ENCODE results near the gene BANK1.

BANK1 gene

DNA sequence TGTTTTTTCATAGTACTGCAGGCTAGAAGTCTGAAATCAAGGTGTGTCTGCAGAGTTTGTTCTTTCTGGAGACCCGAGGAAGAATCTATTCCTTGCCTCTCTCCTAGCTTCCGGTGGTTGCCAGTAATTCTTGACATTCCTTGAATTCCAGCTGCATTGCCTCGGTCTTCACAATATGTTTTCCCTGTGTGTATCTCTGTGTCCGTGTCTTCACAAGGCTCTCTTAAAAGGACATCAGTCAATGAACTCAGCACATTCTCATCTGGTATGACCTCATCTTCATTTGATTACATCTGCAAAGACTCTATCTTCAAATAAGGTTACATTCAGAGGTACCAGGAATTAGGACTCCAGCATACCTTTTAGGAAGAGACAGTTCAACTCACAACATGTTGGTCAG lies 163.4 kb downstream of the BANK1 start:
- Histone ChIP-seq H4K20me1 (ENCODE audit: insufficient read depth, low read length) (no peaks in the 10 kb centered on the region), H3K9me2 (ENCODE audit: low read depth, low read length) (no peaks in the 10 kb centered on the region), H3K27ac (ENCODE audit: low read depth, low read length, poor library complexity, severe bottlenecking) (peak overlapping the region; percentile 61), H3K4me1 (ENCODE audit: insufficient read depth, low read length, severe bottlenecking) (peaks cover 26% of the 10 kb centered on the region), H3K9ac (ENCODE audit: low read length) (no peak overlapping the region), H3K79me2 (ENCODE audit: insufficient read depth, low read length) (no peaks in the 10 kb centered on the region), H3K4me2 (ENCODE audit: low read length) (no peak overlapping the region; the same call in 1 of the 2 replicates), H3K9me3 (ENCODE audit: low read length) (no peaks in the 10 kb centered on the region), H3K36me3 (ENCODE audit: insufficient read depth, low read length) (no peaks in the 10 kb centered on the region), H3K27me3 (ENCODE audit: insufficient read depth, low read length) (no peaks in the 10 kb centered on the region), H3F3A (ENCODE audit: insufficient read depth, low read length) (no peaks in the 10 kb centered on the region), H2AFZ (ENCODE audit: low read length) (no peak overlapping the region), H3K4me3 (ENCODE audit: low read depth, low read length, poor library complexity, severe bottlenecking) (no peak overlapping the region)
- TF ChIP-seq CTCF (IDR thresholded peaks at IDR 0.05; ENCODE audit: low read length) (no peak), EZH2 (IDR thresholded peaks at IDR 0.05; ENCODE audit: borderline replicate concordance, low read length) (no peak)

DNA sequence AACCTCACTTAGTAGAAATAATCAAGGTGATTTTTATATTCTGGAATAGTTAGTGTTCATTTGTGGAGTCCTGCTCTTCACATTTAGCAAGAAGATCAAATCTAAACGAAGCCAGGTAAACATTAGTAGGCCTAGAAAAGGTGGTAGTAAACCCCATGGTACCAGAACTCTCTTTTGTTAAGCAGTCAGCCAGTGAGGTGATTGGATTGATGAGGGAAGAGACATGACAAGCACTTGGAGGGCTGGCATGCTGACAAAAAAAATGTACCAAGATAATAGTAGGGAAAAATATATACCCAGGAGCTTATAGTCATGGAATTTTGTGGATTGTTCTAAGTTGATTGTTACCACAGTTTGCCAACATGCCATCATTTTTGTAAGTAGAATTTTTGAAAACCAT lies 163.8 kb downstream of the BANK1 start:
- Histone ChIP-seq H3K4me3 (ENCODE audit: low read depth, low read length, poor library complexity, severe bottlenecking) (no peak overlapping the region), H3K36me3 (ENCODE audit: insufficient read depth, low read length) (no peaks in the 10 kb centered on the region), H2AFZ (ENCODE audit: low read length) (no peak overlapping the region), H3K4me1 (ENCODE audit: insufficient read depth, low read length, severe bottlenecking) (peaks cover 26% of the 10 kb centered on the region), H3K9ac (ENCODE audit: low read length) (peak overlapping the region; percentile 2; the same call in 1 of the 2 replicates), H3F3A (ENCODE audit: insufficient read depth, low read length) (no peaks in the 10 kb centered on the region), H3K4me2 (ENCODE audit: low read length) (peak overlapping the region; percentile 42; the same call in 1 of the 2 replicates), H4K20me1 (ENCODE audit: insufficient read depth, low read length) (no peaks in the 10 kb centered on the region), H3K9me3 (ENCODE audit: low read length) (no peaks in the 10 kb centered on the region), H3K27ac (ENCODE audit: low read depth, low read length, poor library complexity, severe bottlenecking) (peak overlapping the region; percentile 61), H3K9me2 (ENCODE audit: low read depth, low read length) (no peaks in the 10 kb centered on the region), H3K79me2 (ENCODE audit: insufficient read depth, low read length) (no peaks in the 10 kb centered on the region), H3K27me3 (ENCODE audit: insufficient read depth, low read length) (no peaks in the 10 kb centered on the region)
- TF ChIP-seq CTCF (IDR thresholded peaks at IDR 0.05; ENCODE audit: low read length), result no peak
- no peak for TF ChIP-seq EZH2 (IDR thresholded peaks at IDR 0.05; ENCODE audit: borderline replicate concordance, low read length)

DNA sequence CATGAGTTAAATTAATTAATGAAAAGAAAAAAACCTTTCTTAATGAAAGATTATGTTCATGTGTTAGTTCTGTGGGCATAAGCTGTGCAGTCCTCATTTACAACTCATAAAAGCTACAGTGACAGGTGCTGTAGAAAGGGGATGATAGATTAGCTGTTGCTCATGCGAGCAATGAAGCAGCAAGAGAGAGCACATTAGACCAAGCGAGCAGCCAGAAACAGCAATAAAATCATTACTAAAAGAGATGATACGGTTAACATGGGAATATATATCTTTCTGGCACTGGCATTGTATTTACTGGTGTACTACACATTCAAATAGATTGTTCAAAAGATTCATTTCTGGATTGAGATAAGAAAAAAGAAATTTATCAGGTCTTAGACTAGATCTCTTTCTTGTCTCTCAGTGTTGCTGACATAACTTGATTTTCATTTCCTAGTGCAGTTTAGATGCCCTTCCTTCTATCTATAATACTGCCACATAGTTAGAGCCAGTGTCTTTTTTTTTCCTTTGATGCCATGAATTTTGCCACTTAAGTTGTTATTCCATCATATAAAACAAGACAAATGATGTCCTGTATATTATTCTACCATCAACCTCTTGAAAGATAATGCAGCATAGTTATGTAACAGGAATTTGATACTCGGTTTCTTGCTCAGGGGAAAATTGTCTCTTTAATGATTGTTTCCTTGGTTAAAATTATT lies 164.6 kb downstream of the BANK1 start:
- H4K20me1 ChIP-seq (ENCODE audit: insufficient read depth, low read length), result no peaks in the 10 kb centered on the region
- H3K27me3 ChIP-seq (ENCODE audit: insufficient read depth, low read length), result no peaks in the 10 kb centered on the region
- H3K9me2 ChIP-seq (ENCODE audit: low read depth, low read length), result no peaks in the 10 kb centered on the region
- peak overlapping the region; percentile 42; the same call in 1 of the 2 replicates for H3K4me2 ChIP-seq (ENCODE audit: low read length)
- no peak overlapping the region for H2AFZ ChIP-seq (ENCODE audit: low read length)
- H3K4me3 ChIP-seq (ENCODE audit: low read depth, low read length, poor library complexity, severe bottlenecking), result no peak overlapping the region
- H3K36me3 ChIP-seq (ENCODE audit: insufficient read depth, low read length), result no peaks in the 10 kb centered on the region
- H3K4me1 ChIP-seq (ENCODE audit: insufficient read depth, low read length, severe bottlenecking), result peaks cover 26% of the 10 kb centered on the region
- peak overlapping the region; percentile 22; the same call in 1 of the 2 replicates for H3K9ac ChIP-seq (ENCODE audit: low read length)
- H3K27ac ChIP-seq (ENCODE audit: low read depth, low read length, poor library complexity, severe bottlenecking), result peak overlapping the region; percentile 61
- no peaks in the 10 kb centered on the region for H3K79me2 ChIP-seq (ENCODE audit: insufficient read depth, low read length)
- no peaks in the 10 kb centered on the region for H3F3A ChIP-seq (ENCODE audit: insufficient read depth, low read length)
- TF ChIP-seq EZH2 (IDR thresholded peaks at IDR 0.05; ENCODE audit: borderline replicate concordance, low read length), result no peak
- TF ChIP-seq CTCF (IDR thresholded peaks at IDR 0.05; ENCODE audit: low read length), result no peak
- no peaks in the 10 kb centered on the region for H3K9me3 ChIP-seq (ENCODE audit: low read length)

All from OCI-LY1 (cell line).